Measurements from ENCODE around the gene RPS21.

The RPS21 gene

GRCh38 chr20:62392621-62393334, 5.9 kb downstream of the RPS21 start:
- H3K36me3 ChIP-seq, result peaks cover 67% of the 10 kb centered on the region
- no peaks in the 10 kb centered on the region for H3K9me3 ChIP-seq (ENCODE audit: severe bottlenecking)
- no peak overlapping the region for H3K27ac ChIP-seq
- no peak overlapping the region for H3K4me3 ChIP-seq (ENCODE audit: low read depth, low read length)
- DNase-seq, result no peak
- TF ChIP-seq CTCF (IDR thresholded peaks at IDR 0.05; ENCODE audit: low read depth, low read length), result no peak
- H3K27me3 ChIP-seq (ENCODE audit: insufficient read depth, low read depth, severe bottlenecking), result no peaks in the 10 kb centered on the region

GRCh38 chr20:62393335-62393665, 6.4 kb downstream of the RPS21 start:
- Histone ChIP-seq H3K27me3 (ENCODE audit: insufficient read depth, low read depth, severe bottlenecking) (no peaks in the 10 kb centered on the region), H3K36me3 (peaks cover 61% of the 10 kb centered on the region), H3K9me3 (ENCODE audit: severe bottlenecking) (no peaks in the 10 kb centered on the region), H3K4me3 (ENCODE audit: low read depth, low read length) (no peak overlapping the region), H3K27ac (no peak overlapping the region)
- TF ChIP-seq CTCF (IDR thresholded peaks at IDR 0.05; ENCODE audit: low read depth, low read length), result no peak
- DNase-seq, result no peak

GRCh38 chr20:62393830-62394229, 6.9 kb downstream of the RPS21 start:
- Histone ChIP-seq H3K27ac (no peak overlapping the region), H3K9me3 (ENCODE audit: severe bottlenecking) (no peaks in the 10 kb centered on the region)
- TF ChIP-seq CTCF (IDR thresholded peaks at IDR 0.05; ENCODE audit: low read depth, low read length), result no peak

GRCh38 chr20:62394248-62395245, 7.6 kb downstream of the RPS21 start:
- Histone ChIP-seq H3K36me3 (peaks cover 49% of the 10 kb centered on the region), H3K27ac (no peak overlapping the region)

More at GRCh38 chr20:62393830-62394229, 6.9 kb downstream of the RPS21 start:
- no peak overlapping the region for H3K4me3 ChIP-seq (ENCODE audit: low read depth, low read length)
- no peaks in the 10 kb centered on the region for H3K27me3 ChIP-seq (ENCODE audit: insufficient read depth, low read depth, severe bottlenecking)
- peaks cover 56% of the 10 kb centered on the region for H3K36me3 ChIP-seq
- no peak for DNase-seq

More at GRCh38 chr20:62394248-62395245, 7.6 kb downstream of the RPS21 start:
- no peak overlapping the region for H3K4me3 ChIP-seq (ENCODE audit: low read depth, low read length)
- DNase-seq, result no peak
- no peak for TF ChIP-seq CTCF (IDR thresholded peaks at IDR 0.05; ENCODE audit: low read depth, low read length)
- H3K9me3 ChIP-seq (ENCODE audit: severe bottlenecking), result no peaks in the 10 kb centered on the region
- H3K27me3 ChIP-seq (ENCODE audit: insufficient read depth, low read depth, severe bottlenecking), result no peaks in the 10 kb centered on the region
